Mucosa of stomach (tissue), 1 donor: ENCODE data around the gene FAM20B.

Source experiments
- H3K27me3 ChIP-seq: one replicate; pipeline ENCODE4 v1.7.0; 2013; ENCODE audit warnings: mild to moderate bottlenecking, low read length; ENCODE audit not compliant: control insufficient read depth, insufficient read depth
- H3K36me3 ChIP-seq: one replicate; pipeline ENCODE4 v1.7.0; 2013; ENCODE audit warnings: low read length; ENCODE audit not compliant: control insufficient read depth, insufficient read depth
- H3K4me1 ChIP-seq: one replicate; pipeline ENCODE4 v1.7.0; 2013; ENCODE audit warnings: mild to moderate bottlenecking, low read length; ENCODE audit not compliant: control insufficient read depth, insufficient read depth
- H3K4me3 ChIP-seq: one replicate; pipeline ENCODE4 v1.7.0; 2013; ENCODE audit warnings: low read length
- H3K9ac ChIP-seq: one replicate; pipeline ENCODE4 v1.7.0; 2013; ENCODE audit warnings: mild to moderate bottlenecking, low read length, moderate library complexity
- H3K9me3 ChIP-seq: one replicate; pipeline ENCODE4 v1.7.0; 2013; ENCODE audit warnings: mild to moderate bottlenecking, low read length, moderate library complexity; ENCODE audit not compliant: control insufficient read depth
- donor health status: Pancreatic carcinoma.

The FAM20B gene

DNA sequence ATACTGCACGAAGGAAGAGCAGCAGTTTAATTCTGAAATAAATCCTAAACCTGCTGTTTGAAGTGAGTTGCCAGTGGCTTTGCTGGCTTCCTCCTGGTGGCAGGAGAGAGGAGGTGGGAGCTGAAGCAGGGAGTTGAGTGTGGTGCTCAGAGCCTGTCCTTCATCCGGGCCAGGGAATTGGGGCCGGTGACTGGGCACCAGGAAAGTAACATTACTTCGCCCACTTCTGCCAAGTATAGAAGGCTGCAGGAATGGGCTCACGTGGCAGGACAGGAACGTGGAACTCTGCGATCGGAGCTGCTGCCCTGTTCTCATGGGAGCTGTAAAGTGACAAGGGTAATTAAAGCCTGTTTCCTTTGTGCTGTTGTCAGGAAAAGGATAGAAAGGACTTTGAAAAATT is 64.8 kb downstream of the FAM20B start:
- Histone ChIP-seq H3K27me3 (no peaks in the 10 kb centered on the region), H3K4me3 (no peak overlapping the region), H3K36me3 (peaks cover 19% of the 10 kb centered on the region), H3K9me3 (no peaks in the 10 kb centered on the region), H3K9ac (no peak overlapping the region), H3K4me1 (no peaks in the 10 kb centered on the region)

DNA sequence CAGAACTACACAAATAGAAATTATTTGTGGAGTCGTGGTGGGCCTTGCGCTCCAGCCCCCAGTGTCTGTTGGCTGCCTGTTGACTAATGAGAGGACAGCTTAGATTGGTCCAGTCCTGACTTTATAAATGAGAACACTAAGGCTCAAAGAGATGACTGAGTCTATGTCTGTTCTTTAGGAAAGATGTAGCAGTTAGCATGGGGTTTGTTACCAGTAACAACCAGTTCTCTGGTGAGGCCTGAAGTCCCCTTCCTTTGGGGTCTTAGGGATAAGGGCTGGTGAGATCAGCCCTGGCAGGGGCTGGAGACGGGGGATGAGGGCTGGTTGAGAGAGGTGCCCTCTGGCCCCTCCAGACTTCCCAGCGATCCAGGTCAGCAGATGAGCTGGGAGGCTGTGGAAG is 65.2 kb downstream of the FAM20B start:
- H3K27me3 ChIP-seq, result no peaks in the 10 kb centered on the region
- no peak overlapping the region for H3K4me3 ChIP-seq
- no peak overlapping the region for H3K9ac ChIP-seq
- no peaks in the 10 kb centered on the region for H3K9me3 ChIP-seq
- no peaks in the 10 kb centered on the region for H3K4me1 ChIP-seq
- peaks cover 19% of the 10 kb centered on the region for H3K36me3 ChIP-seq

DNA sequence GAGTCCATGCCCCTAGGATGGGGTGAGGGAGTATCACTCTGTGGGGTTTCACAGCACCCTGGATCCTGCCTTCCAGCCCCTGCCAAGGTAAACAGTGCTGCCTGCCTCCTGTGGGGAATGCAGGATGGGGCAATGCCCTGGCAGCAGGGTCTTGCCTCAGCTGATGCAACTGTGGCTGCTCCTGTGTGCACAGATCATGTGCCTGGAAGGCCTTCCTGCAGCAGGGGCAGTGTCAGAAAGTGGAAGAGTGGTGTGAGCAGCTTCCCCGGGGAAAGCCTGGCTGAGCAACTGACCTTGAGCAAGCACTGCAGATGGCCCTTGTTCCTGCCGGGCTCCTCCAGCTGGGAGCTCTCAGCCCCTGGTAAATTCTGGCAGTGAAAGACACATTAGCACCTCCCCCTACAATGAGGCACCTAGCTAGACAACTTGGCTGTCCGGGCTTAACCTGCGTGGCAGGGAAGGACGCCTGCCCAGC is 66.0 kb downstream of the FAM20B start:
- Histone ChIP-seq H3K4me1 (no peaks in the 10 kb centered on the region), H3K36me3 (peaks cover 19% of the 10 kb centered on the region), H3K27me3 (no peaks in the 10 kb centered on the region), H3K9me3 (no peaks in the 10 kb centered on the region), H3K9ac (no peak overlapping the region), H3K4me3 (no peak overlapping the region)

DNA sequence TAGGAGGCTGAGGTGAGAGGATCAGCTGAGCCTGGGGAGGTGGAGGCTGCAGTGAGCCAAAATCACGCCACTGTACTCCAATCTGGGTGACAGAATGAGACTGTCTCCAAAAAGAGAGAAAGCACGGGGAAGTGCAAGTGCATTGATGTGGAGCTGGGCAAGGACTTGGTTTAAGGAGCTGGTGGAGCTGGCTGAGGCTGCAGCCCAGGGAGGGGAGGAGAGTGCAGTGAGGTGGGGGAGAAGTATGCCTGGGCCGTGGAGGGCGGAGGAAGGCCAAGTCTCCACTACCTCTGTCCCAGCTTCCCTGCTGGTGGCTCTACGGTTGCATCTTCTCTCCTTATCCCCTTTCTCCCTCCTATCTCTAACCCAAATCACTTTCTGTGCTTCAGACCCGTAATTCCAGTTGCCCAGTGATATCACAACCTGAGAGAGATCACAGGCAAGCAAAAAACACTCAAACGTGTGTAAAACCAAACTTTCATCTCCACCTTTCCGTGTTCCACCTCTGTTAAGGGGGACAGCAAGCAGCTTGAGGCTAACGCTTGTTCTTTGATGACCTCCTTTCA is 67.3 kb downstream of the FAM20B start:
- H3K36me3 ChIP-seq, result peaks cover 25% of the 10 kb centered on the region
- no peaks in the 10 kb centered on the region for H3K9me3 ChIP-seq
- no peak overlapping the region for H3K9ac ChIP-seq
- H3K4me3 ChIP-seq, result no peak overlapping the region
- no peaks in the 10 kb centered on the region for H3K27me3 ChIP-seq
- no peaks in the 10 kb centered on the region for H3K4me1 ChIP-seq

DNA sequence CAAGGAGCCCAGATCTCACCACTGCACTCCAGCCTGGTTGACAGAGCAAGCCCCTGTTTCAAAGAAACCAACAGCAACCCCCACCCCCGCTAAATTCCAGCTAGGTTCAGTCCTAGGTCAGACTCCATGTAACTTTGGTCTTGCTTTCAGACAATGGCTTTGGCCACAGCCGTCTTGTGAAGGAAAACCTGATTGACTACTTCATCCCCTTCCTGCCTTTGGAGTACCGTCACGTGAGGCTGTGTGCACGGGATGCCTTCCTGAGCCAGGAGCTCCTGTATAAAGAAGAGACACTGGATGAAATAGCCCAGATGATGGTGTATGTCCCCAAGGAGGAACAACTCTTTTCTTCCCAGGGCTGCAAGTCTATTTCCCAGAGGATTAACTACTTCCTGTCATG is 69.1 kb downstream of the FAM20B start:
- Histone ChIP-seq H3K27me3 (no peaks in the 10 kb centered on the region), H3K4me3 (no peak overlapping the region)

DNA sequence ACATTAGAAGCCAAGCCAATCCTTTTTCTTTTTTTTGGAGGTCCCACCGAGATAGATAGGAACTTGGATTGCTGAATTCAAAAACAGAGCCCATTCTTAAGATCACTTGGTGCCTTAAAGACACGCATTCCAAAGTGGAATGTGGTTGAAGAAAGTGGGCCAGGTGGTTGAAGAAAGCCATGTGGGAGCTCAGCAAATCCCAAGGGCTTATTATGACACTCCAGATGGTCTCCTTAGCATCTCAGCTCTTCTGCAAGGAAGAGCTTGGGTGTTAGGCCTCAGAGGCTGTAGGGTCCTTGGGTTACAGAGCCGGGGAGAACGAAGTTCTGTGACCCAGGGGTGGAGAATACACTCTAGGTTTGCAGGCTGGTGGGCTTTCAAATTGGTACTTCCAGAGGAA is 69.7 kb downstream of the FAM20B start:
- Histone ChIP-seq H3K9ac (no peak overlapping the region), H3K27me3 (no peaks in the 10 kb centered on the region), H3K4me3 (no peak overlapping the region), H3K4me1 (no peaks in the 10 kb centered on the region), H3K9me3 (no peaks in the 10 kb centered on the region), H3K36me3 (peaks cover 25% of the 10 kb centered on the region)

More for the DNA sequence above, 69.1 kb downstream of the FAM20B start:
- H3K36me3 ChIP-seq, result peaks cover 25% of the 10 kb centered on the region
- H3K4me1 ChIP-seq, result no peaks in the 10 kb centered on the region
- H3K9me3 ChIP-seq, result no peaks in the 10 kb centered on the region
- no peak overlapping the region for H3K9ac ChIP-seq

DNA sequence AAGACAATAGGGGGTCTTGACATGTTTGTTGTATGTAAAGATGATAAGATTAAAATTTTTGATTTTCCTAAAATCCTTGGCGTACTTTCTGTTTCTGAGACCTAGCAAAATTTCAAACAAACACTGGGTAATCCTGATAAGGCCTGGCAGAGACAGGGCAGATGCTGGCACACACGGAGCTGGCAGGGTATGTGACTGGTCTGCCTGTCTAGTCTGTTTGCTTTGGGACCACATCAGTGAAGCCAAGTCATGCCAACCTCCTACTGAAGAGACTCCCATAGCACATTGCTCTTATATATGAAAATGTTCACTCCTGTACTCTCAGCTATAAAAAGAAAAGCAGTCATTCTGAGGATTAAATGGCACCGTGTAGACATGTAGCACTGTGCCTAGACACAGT is 70.2 kb downstream of the FAM20B start:
- H3K9me3 ChIP-seq, result no peaks in the 10 kb centered on the region
- H3K36me3 ChIP-seq, result peaks cover 25% of the 10 kb centered on the region
- H3K4me3 ChIP-seq, result no peak overlapping the region
- no peaks in the 10 kb centered on the region for H3K27me3 ChIP-seq
- H3K9ac ChIP-seq, result no peak overlapping the region
- H3K4me1 ChIP-seq, result no peaks in the 10 kb centered on the region

DNA sequence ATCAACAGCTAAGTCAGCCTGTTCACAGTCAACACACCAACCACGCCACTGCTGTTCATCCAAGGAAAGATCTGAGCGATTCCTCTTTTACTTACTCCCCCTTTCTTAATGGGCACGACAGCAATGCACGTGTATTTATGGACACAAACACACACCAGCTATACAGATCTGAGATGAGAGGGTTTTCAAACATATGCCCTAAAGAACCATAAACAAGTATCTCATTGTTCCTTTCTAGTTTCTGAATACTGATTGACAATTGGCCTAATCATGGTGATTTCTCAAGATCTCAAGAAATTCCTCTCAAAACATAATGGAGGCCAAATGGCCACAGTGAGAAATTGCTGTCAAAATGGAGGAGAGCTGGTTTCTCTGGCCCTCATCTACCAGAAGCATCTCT is 74.2 kb downstream of the FAM20B start:
- no peak overlapping the region for H3K4me3 ChIP-seq
- no peak overlapping the region for H3K9ac ChIP-seq
- H3K36me3 ChIP-seq, result peaks cover 6% of the 10 kb centered on the region
- no peaks in the 10 kb centered on the region for H3K9me3 ChIP-seq
- H3K4me1 ChIP-seq, result no peaks in the 10 kb centered on the region
- no peaks in the 10 kb centered on the region for H3K27me3 ChIP-seq

DNA sequence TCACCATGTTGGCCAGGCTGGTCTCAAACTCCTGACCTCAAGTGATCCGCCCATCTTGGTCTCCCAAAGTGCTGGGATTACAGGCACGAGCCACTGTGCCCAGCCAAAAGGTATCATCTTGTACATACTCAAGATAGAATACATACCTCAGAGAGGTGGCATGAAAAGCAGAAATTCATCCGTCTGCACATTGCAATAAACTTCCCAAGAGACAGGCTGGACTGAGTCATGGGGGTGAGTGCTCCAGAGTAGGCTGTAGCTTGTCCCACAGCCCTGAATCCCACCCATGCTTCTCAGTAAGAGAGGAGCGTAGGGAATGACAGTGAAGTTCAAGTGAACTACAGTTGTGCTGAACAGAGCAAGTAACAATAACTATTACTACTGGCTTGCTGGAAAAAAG is 75.9 kb downstream of the FAM20B start:
- Histone ChIP-seq H3K4me3 (no peak overlapping the region), H3K36me3 (peaks cover 6% of the 10 kb centered on the region), H3K9ac (no peak overlapping the region)

DNA sequence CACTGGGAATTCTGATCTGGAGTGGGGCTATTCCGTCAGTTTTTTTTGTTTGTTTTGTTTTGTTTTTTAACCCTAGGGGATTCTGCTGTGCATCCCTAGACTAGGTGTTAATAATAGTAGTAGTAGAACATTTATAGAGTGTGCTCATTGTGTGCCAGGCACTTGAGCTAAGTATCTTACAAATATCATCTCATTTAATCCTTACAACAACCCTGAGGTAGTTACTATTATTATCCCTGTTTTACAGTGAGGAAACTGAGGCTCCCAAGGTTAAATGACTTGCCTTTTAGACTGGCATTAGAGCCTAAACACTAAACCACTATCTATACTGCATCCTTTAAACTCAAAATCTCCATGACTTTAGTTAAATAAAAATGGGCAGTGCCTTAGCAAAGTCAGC is 78.3 kb downstream of the FAM20B start:
- no peak overlapping the region for H3K4me3 ChIP-seq
- H3K4me1 ChIP-seq, result no peaks in the 10 kb centered on the region
- H3K27me3 ChIP-seq, result no peaks in the 10 kb centered on the region
- H3K36me3 ChIP-seq, result peaks cover 13% of the 10 kb centered on the region
- no peaks in the 10 kb centered on the region for H3K9me3 ChIP-seq
- H3K9ac ChIP-seq, result no peak overlapping the region

More for the DNA sequence above, 75.9 kb downstream of the FAM20B start:
- Histone ChIP-seq H3K27me3 (no peaks in the 10 kb centered on the region), H3K4me1 (no peaks in the 10 kb centered on the region), H3K9me3 (no peaks in the 10 kb centered on the region)

DNA sequence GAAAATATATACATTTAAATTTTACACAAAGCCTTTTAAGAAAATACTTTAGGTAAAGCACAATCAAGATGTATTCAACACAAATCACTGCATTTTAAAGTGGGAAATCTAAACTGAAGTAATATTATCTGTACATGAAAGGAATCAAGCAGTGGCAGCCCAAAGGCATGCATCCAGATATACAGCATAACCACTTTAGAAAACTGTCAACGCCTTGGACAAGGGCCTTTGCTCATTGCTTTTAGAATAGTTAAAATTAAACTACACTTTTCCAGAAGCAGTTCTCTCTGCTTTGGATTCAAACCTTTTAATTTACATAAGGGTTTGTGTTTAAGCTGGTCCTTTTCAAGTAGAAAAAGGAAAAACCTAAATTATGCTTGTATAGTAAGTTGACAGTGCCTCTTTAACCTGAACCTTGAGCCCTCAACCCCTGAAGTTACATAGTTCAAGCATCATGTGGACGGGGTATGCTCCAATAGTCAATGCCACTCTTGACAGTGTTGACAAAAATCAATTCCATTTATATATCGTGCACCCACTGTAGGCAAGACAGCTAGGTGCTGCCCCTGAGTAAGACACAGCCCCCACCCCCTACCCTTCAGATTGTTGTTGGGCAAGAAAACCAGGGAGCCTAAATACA is 79.0 kb downstream of the FAM20B start:
- H3K9me3 ChIP-seq, result no peaks in the 10 kb centered on the region

DNA sequence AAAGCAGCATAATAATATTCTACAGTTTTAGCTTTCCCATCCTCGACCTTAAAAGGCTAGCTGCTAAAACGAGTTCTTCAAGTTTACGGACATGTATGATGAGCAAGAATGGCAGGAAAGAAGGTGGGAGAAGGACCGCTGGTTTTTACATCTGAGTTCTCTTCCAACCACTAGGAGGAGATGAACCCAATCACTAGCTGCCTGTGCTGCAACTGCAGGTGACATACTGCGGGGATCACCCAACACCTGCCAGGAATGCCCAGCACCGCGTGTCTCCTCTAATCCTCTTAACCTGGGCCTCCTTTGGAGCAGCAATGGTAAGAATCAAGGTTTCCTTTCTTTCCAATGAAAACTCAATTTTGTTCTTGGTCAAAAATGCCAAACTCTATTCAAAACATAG is 79.7 kb downstream of the FAM20B start:
- Histone ChIP-seq H3K4me1 (no peaks in the 10 kb centered on the region), H3K9me3 (no peaks in the 10 kb centered on the region), H3K36me3 (peaks cover 13% of the 10 kb centered on the region), H3K4me3 (no peak overlapping the region), H3K9ac (no peak overlapping the region), H3K27me3 (no peaks in the 10 kb centered on the region)

More for the DNA sequence above, 79.0 kb downstream of the FAM20B start:
- Histone ChIP-seq H3K36me3 (peaks cover 13% of the 10 kb centered on the region), H3K4me1 (no peaks in the 10 kb centered on the region), H3K9ac (no peak overlapping the region), H3K27me3 (no peaks in the 10 kb centered on the region), H3K4me3 (no peak overlapping the region)
